HG03039 (cell line): ENCODE measurements around the gene MAPK11.

Source experiments
- ATAC-seq: cut with Tn5 transposase; IDR thresholded peaks from one replicate; pipeline ENCODE4 v1.9.1; 2021; ENCODE audit warnings: mild to moderate bottlenecking, moderate library complexity; ENCODE audit not compliant: unreplicated experiment

MAPK11 gene

GRCh38 chr22:50227579-50228215 lies 42.5 kb downstream of the MAPK11 start:
- no peak for ATAC-seq

GRCh38 chr22:50226875-50227165 lies 43.4 kb downstream of the MAPK11 start:
- no peak for ATAC-seq

- ATAC-seq, result no peak
Observed at GRCh38 chr22:50226063-50226874, 43.9 kb downstream of the MAPK11 start.

- no peak for ATAC-seq
Observed at GRCh38 chr22:50225200-50225969, 44.8 kb downstream of the MAPK11 start.

- ATAC-seq, result no peak
Observed at GRCh38 chr22:50224071-50224470, 46.1 kb downstream of the MAPK11 start.

- ATAC-seq, result no peak
Observed at GRCh38 chr22:50222508-50222907, 47.7 kb downstream of the MAPK11 start.

GRCh38 chr22:50221410-50222300 lies 48.5 kb downstream of the MAPK11 start:
- ATAC-seq, result no peak

GRCh38 chr22:50220603-50221409 lies 49.4 kb downstream of the MAPK11 start:
- no peak for ATAC-seq

GRCh38 chr22:50219800-50220602 lies 50.2 kb downstream of the MAPK11 start:
- ATAC-seq, result no peak

GRCh38 chr22:50218996-50219727 lies 51.0 kb downstream of the MAPK11 start:
- no peak for ATAC-seq

GRCh38 chr22:50218153-50218995 lies 51.8 kb downstream of the MAPK11 start:
- ATAC-seq, result no peak

GRCh38 chr22:50217543-50218152 lies 52.5 kb downstream of the MAPK11 start:
- no peak for ATAC-seq

GRCh38 chr22:50216684-50217520 lies 53.3 kb downstream of the MAPK11 start:
- ATAC-seq, result no peak

- ATAC-seq, result no peak
Observed at GRCh38 chr22:50216055-50216683, 54.0 kb downstream of the MAPK11 start.

- ATAC-seq, result no peak
Observed at GRCh38 chr22:50215297-50216054, 54.7 kb downstream of the MAPK11 start.
